IMR-90 (cell line): ENCODE results near the gene CROCC2. TPM values are rescaled to one million over a fixed set of nuclear protein-coding genes. Genes with fewer than 3 reads are reported as not detected.

Experiments used
- ATAC-seq: fragments of 200-7000 bp; cut with Tn5 transposase; 2 replicates; pipeline ENCODE4 v1.9.1; 2020; ENCODE audit warnings: low read depth, mild to moderate bottlenecking, moderate library complexity
- BruUV-seq: library from RNA; stranded (reverse); fragments of 400-500 nt; replicated peaks from 2 replicates; lab custom pipeline; 2021; lab: Mats Ljungman, UMichigan
- CTCF ChIA-PET: fragments of 300-600 bp; formaldehyde crosslinking; extraction: SDS; loops from one replicate; lab custom pipeline; 2021; ENCODE audit warnings: antibody characterized with exemption; lab: Yijun Ruan, JAX
- POLR2A ChIA-PET: fragments of 300-600 bp; sonication (Branson Sonifier 250); formaldehyde crosslinking; loops from one replicate; lab custom pipeline; 2022; ENCODE audit warnings: antibody characterized with exemption; ENCODE audit not compliant: unreplicated experiment; lab: Charles Lee
- DNase-seq: peaks from one replicate; pipeline ENCODE4 v3.0.0; 2013
- H2AFZ ChIP-seq: replicated peaks from 2 replicates; pipeline ENCODE3; 2013; ENCODE audit warnings: low read length, mild to moderate bottlenecking; ENCODE audit not compliant: poor library complexity
- H2AK5ac ChIP-seq: 2 replicates; pipeline ENCODE4 v1.6.1; 2013; ENCODE audit warnings: low read depth, low read length, inconsistent platforms
- H2AK9ac ChIP-seq: replicated peaks from 2 replicates; pipeline ENCODE3; 2013; ENCODE audit warnings: mild to moderate bottlenecking, low read depth, low read length, moderate library complexity; ENCODE audit not compliant: poor library complexity
- H2BK120ac ChIP-seq: 2 replicates; pipeline ENCODE4 v1.6.1; 2013; ENCODE audit warnings: low read depth, low read length, inconsistent platforms
- H2BK15ac ChIP-seq: 3 replicates; pipeline ENCODE4 v1.6.1; 2013; ENCODE audit warnings: low read depth, low read length, inconsistent platforms
- H2BK20ac ChIP-seq: 2 replicates; pipeline ENCODE4 v1.6.1; 2013; ENCODE audit warnings: low read depth, mild to moderate bottlenecking, inconsistent platforms, low read length, moderate library complexity
- H2BK5ac ChIP-seq: 2 replicates; pipeline ENCODE4 v1.6.1; 2013; ENCODE audit warnings: mild to moderate bottlenecking, low read depth, low read length, inconsistent platforms; ENCODE audit not compliant: poor library complexity, severe bottlenecking
- H3K14ac ChIP-seq: replicated peaks from 2 replicates; pipeline ENCODE4 v1.6.1; 2013; ENCODE audit warnings: low read depth, low read length, inconsistent platforms
- H3K18ac ChIP-seq: 2 replicates; pipeline ENCODE4 v1.6.1; 2013; ENCODE audit warnings: low read depth, low read length, control low read depth
- H3K23ac ChIP-seq: 2 replicates; pipeline ENCODE4 v1.6.1; 2013; ENCODE audit warnings: low read depth, low read length, inconsistent platforms
- H3K27ac ChIP-seq: 2 replicates; pipeline ENCODE4 v1.5.1; 2013; ENCODE audit warnings: mild to moderate bottlenecking, control low read depth, low read length; ENCODE audit not compliant: insufficient read depth
- H3K27me3 ChIP-seq: 2 replicates; pipeline ENCODE4 v1.6.1; 2013; ENCODE audit warnings: low read length; ENCODE audit not compliant: control insufficient read depth, insufficient read depth
- H3K36me3 ChIP-seq: 2 replicates; pipeline ENCODE4 v1.6.1; 2013; ENCODE audit warnings: low read length, mixed read lengths; ENCODE audit not compliant: control insufficient read depth, insufficient read depth
- H3K4ac ChIP-seq: 2 replicates; pipeline ENCODE4 v1.6.1; 2013; ENCODE audit warnings: low read depth, low read length, inconsistent platforms
- H3K4me1 ChIP-seq: 2 replicates; pipeline ENCODE4 v1.6.1; 2013; ENCODE audit warnings: low read length, mixed read lengths; ENCODE audit not compliant: control insufficient read depth, insufficient read depth
- H3K4me2 ChIP-seq: 2 replicates; pipeline ENCODE4 v1.6.1; 2013; ENCODE audit warnings: low read depth, mild to moderate bottlenecking, control low read depth, low read length, moderate library complexity
- H3K4me3 ChIP-seq: 2 replicates; pipeline ENCODE4 v1.5.1; 2013; ENCODE audit warnings: low read depth, mild to moderate bottlenecking, control low read depth, low read length, moderate library complexity; ENCODE audit not compliant: insufficient read depth
- H3K56ac ChIP-seq: 2 replicates; pipeline ENCODE4 v1.6.1; 2013; ENCODE audit warnings: low read length, inconsistent platforms; ENCODE audit not compliant: insufficient read depth; ENCODE audit errors: extremely low read depth
- H3K79me1 ChIP-seq, 2 experiments: 2 replicates each; pipeline ENCODE4 v1.6.1; 2013; ENCODE audit warnings: low read length in 2 of 2, inconsistent platforms in 1 of 2, low read depth in 1 of 2
- H3K9ac ChIP-seq: 2 replicates; pipeline ENCODE4 v1.6.1; 2013; ENCODE audit warnings: low read depth, low read length, control low read depth
- H3K9me1 ChIP-seq: 2 replicates; pipeline ENCODE4 v1.6.1; 2013; ENCODE audit warnings: low read length, inconsistent platforms; ENCODE audit not compliant: insufficient read depth
- H3K9me3 ChIP-seq: 2 replicates; pipeline ENCODE4 v1.6.1; 2013; ENCODE audit warnings: low read length; ENCODE audit not compliant: control insufficient read depth, insufficient read depth
- H4K20me1 ChIP-seq: 2 replicates; pipeline ENCODE4 v1.6.1; 2013; ENCODE audit warnings: low read length, inconsistent platforms; ENCODE audit not compliant: insufficient read depth
- H4K5ac ChIP-seq: 2 replicates; pipeline ENCODE4 v1.6.1; 2013; ENCODE audit warnings: mild to moderate bottlenecking, low read depth, low read length, control low read depth
- H4K8ac ChIP-seq, 2 experiments: 2 replicates each; pipeline ENCODE4 v1.6.1; 2013; ENCODE audit warnings: low read depth in 2 of 2, low read length in 2 of 2, control low read depth in 1 of 2, inconsistent platforms in 1 of 2
- H4K91ac ChIP-seq: 2 replicates; pipeline ENCODE4 v1.6.1; 2013; ENCODE audit warnings: low read depth, low read length, inconsistent platforms; ENCODE audit not compliant: insufficient read depth
- RFX5 ChIP-seq: IDR thresholded peaks from 2 replicates; pipeline ENCODE4 v1.8.0; 2012; ENCODE audit warnings: low read depth, mild to moderate bottlenecking, low read length, moderate library complexity
- SMC3 ChIP-seq: fragments of 150-350 bp; IDR thresholded peaks from 2 replicates; pipeline ENCODE4 v1.6.1; 2016; ENCODE audit warnings: low read depth, mild to moderate bottlenecking, antibody characterized with exemption, low read length, moderate library complexity
- WGBS, 2 experiments: methylation state at CpG; one replicate each; pipeline versions ENCODE4 v1.1.5 to v1.1.7; 2013; ENCODE audit warnings: missing lambda C conversion rate in 2 of 2; ENCODE audit not compliant: insufficient read length in 1 of 2; ENCODE audit errors: extremely low coverage in 2 of 2; 5-methylcytosine and 5-hydroxymethylcytosine counted together
- dilution Hi-C: fragments of 300-500 bp; cut with HindIII; formaldehyde crosslinking; loops from one replicate; pipeline ENCODE4 v1.14.3; 2018; ENCODE audit warnings: low sequenced_read_pairs; ENCODE audit not compliant: unreplicated experiment
- in situ Hi-C: fragments of 300-500 bp; cut with MboI; formaldehyde crosslinking; loops from 3 replicates; pipeline ENCODE4 v1.14.3; 2019; ENCODE audit warnings: low sequenced_read_pairs, inconsistent platforms, mixed read lengths
- intact Hi-C: fragments of 100-400 bp; cut with micrococcal nuclease; formaldehyde crosslinking; loops from 2 replicates; pipeline ENCODE4 v1.10.0; 2022
- polyA plus RNA-seq, 3 experiments: library from polyadenylated mRNA; depleted of rRNA; stranded (reverse); fragments of >200 nt; gene quantifications; 2 replicates each; pipeline ENCODE4 v1.2.3, GENCODE V29; 2012; ENCODE audit warnings: low replicate concordance in 1 of 3
- total RNA-seq: library from RNA; depleted of rRNA; stranded (reverse); fragments of >200 nt; gene quantifications from 2 replicates; pipeline ENCODE4 v1.2.3, GENCODE V29; 2012
- TF ChIP-seq, protein P1 (sequence below): conservative IDR thresholded peaks from 2 replicates; pipeline ENCODE4 v1.5.1; 2012; ENCODE audit warnings: mild to moderate bottlenecking, low read depth, low read length, improper control_type of control experiment

The CROCC2 gene
- total and polyA plus RNA-seq, 2 of the 4 experiments (the other 2 are of a cell fraction), result not detected

DNA sequence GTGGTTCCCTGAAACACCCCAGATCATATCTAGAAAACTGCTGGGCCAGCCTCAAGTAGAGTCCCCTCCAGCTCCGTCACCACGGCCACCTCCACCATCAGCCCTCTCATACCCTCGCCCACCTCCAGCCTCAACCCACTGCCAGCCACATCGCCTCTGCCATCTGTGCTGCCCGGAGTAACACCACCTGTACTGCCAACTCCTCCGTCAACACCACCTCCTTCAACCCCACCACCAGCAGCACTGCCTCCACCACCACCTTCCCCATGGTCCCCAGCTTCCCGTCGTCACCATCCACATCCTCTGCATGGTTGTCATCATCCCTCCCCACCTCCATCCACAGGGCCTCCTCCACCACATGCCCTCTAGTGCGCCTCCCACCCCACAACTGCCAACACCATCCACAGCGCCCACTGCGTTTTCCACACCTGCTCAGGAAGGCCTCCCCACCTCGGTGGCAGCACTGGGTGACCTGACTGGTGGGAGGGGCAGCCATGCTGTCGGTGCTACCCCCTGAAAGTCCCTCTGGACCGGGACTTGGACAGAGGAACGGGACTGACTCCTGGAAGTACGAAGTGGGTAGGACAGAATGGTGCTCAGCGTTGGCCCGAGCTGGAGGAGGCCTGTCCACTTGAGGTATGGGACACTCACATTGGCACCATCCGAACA, 93.9 kb downstream of the CROCC2 start:
- dilution Hi-C loops, result no loop called here
- no peak for DNase-seq

More for the DNA sequence above, 93.9 kb downstream of the CROCC2 start:
- no peak overlapping the region for H2BK120ac ChIP-seq
- H4K20me1 ChIP-seq, result no peaks in the 10 kb centered on the region
- no peak overlapping the region for H3K18ac ChIP-seq
- H2AFZ ChIP-seq, result peak overlapping the region; percentile 59
- BruUV-seq, result no TSS peak
- intact Hi-C loops (loop anchor here (2.0 to 10.0 kb wide), 3 partner anchors 85 to 435 kb away; partner anchors contain the start of genes DUSP28 and RNPEPL1), in situ Hi-C loops (no loop called here)
- H3K14ac ChIP-seq, result no peak overlapping the region
- peak overlapping the region; percentile 55; the same call in 1 of the 2 replicates for H3K4me3 ChIP-seq
- peak overlapping the region; percentile 75; the same call in 1 of the 2 replicates for H3K4me2 ChIP-seq
- no peak overlapping the region for H2BK5ac ChIP-seq
- H2AK5ac ChIP-seq, result 0 out of 2 replicates have a peak overlapping the region, but pooled peaks have one; percentile 13
- H3K9me3 ChIP-seq, result peaks cover 14% of the 10 kb centered on the region
- no peak overlapping the region for H3K27ac ChIP-seq
- no peak overlapping the region for H2BK20ac ChIP-seq
- peaks cover 17% of the 10 kb centered on the region; the same call in 1 of the 2 replicates for H3K4me1 ChIP-seq
- H3K4ac ChIP-seq, result no peak overlapping the region
- no peak overlapping the region; the same call in 1 of the 2 replicates for H3K9ac ChIP-seq
- 88% methylated on average over 10 of the region's 19 CpGs; no CpG with 5 or more reads in 1 of the 2 experiments for WGBS, 2 experiments
- ATAC-seq, result no peak
- no peak overlapping the region for H4K5ac ChIP-seq
- H3K56ac ChIP-seq, result no peak overlapping the region
- H3K36me3 ChIP-seq, result peaks cover 36% of the 10 kb centered on the region
- no peak overlapping the region for H4K91ac ChIP-seq
- H3K23ac ChIP-seq, result no peak overlapping the region
- no peaks in the 10 kb centered on the region; a peak in 1 of 4 replicates for H3K79me1 ChIP-seq
- H3K9me1 ChIP-seq, result peaks cover 3% of the 10 kb centered on the region; the same call in 1 of the 2 replicates
- no peak overlapping the region for H4K8ac ChIP-seq
- H2BK15ac ChIP-seq, result no peak overlapping the region
- TF ChIP-seq RFX5 (no peak), SMC3 (no peak)
- TF ChIP-seq, protein P1, sequence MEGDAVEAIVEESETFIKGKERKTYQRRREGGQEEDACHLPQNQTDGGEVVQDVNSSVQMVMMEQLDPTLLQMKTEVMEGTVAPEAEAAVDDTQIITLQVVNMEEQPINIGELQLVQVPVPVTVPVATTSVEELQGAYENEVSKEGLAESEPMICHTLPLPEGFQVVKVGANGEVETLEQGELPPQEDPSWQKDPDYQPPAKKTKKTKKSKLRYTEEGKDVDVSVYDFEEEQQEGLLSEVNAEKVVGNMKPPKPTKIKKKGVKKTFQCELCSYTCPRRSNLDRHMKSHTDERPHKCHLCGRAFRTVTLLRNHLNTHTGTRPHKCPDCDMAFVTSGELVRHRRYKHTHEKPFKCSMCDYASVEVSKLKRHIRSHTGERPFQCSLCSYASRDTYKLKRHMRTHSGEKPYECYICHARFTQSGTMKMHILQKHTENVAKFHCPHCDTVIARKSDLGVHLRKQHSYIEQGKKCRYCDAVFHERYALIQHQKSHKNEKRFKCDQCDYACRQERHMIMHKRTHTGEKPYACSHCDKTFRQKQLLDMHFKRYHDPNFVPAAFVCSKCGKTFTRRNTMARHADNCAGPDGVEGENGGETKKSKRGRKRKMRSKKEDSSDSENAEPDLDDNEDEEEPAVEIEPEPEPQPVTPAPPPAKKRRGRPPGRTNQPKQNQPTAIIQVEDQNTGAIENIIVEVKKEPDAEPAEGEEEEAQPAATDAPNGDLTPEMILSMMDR, result no peak
- CTCF ChIA-PET, result interaction anchor here (0.7 kb wide), 1 partner anchor 85 kb away, joined by 3 read pairs; no protein-coding TSS in a partner anchor
- no peaks in the 10 kb centered on the region for H3K27me3 ChIP-seq
- H2AK9ac ChIP-seq, result no peak overlapping the region
- POLR2A ChIA-PET, result no interaction called here
